CD4-positive, alpha-beta memory T cell (primary cell): ENCODE results near the gene SVIP. TPM values are rescaled to one million over a fixed set of nuclear protein-coding genes. Genes with fewer than 3 reads are reported as not detected.

ENCODE experiments used
- CTCF ChIA-PET: fragments of 350-600 bp; sonication (Branson Sonifier 250); formaldehyde crosslinking; loops from one replicate; lab custom pipeline; 2021; ENCODE audit warnings: inconsistent platforms; ENCODE audit not compliant: partially characterized antibody; lab: Charles Lee
- POLR2A ChIA-PET: fragments of 350-600 bp; sonication (Branson Sonifier 250); formaldehyde crosslinking; loops from one replicate; lab custom pipeline; 2021; ENCODE audit not compliant: partially characterized antibody; lab: Charles Lee
- DNase-seq, 5 donors: peaks; one replicate each; pipeline versions ENCODE4 v3.0.0 to v3.0.0-alpha.2; 2020 to 2022; ENCODE audit warnings: mixed read lengths in 1 of 5
- H3K27ac ChIP-seq: one replicate; pipeline ENCODE4 v1.7.0; 2013; ENCODE audit warnings: low read depth, low read length
- H3K27me3 ChIP-seq: 2 replicates; pipeline ENCODE4 v1.7.0; 2013; ENCODE audit warnings: mild to moderate bottlenecking, low read length, moderate library complexity; ENCODE audit not compliant: insufficient read depth
- H3K36me3 ChIP-seq: 2 replicates; pipeline ENCODE4 v1.7.0; 2013; ENCODE audit warnings: mild to moderate bottlenecking, low read length, moderate library complexity; ENCODE audit not compliant: insufficient read depth
- H3K4me1 ChIP-seq: 2 replicates; pipeline ENCODE4 v1.7.0; 2013; ENCODE audit warnings: mild to moderate bottlenecking, low read length, moderate library complexity; ENCODE audit not compliant: insufficient read depth
- H3K4me3 ChIP-seq, 2 donors: one replicate each; pipeline ENCODE4 v1.7.0; 2013; ENCODE audit warnings: low read length in 2 of 2, mild to moderate bottlenecking in 1 of 2
- H3K9me3 ChIP-seq, 2 donors: one replicate each; pipeline ENCODE4 v1.7.0; 2013; ENCODE audit warnings: low read length in 2 of 2, control low read depth in 1 of 2; ENCODE audit not compliant: control insufficient read depth in 1 of 2
- H3K27ac Mint-ChIP-seq, 7 donors: one replicate each; pipeline ENCODE4 v1.8.0; 2020 to 2021; ENCODE audit warnings: mixed read lengths in 7 of 7, mild to moderate bottlenecking in 6 of 7, inconsistent platforms in 3 of 7, moderate library complexity in 3 of 7
- H3K27me3 Mint-ChIP-seq, 2 donors: one replicate each; pipeline ENCODE4 v1.8.0; 2020 to 2021; ENCODE audit warnings: mixed read lengths in 2 of 2
- H3K36me3 Mint-ChIP-seq, 2 donors: one replicate each; pipeline ENCODE4 v1.8.0; 2020 to 2021; ENCODE audit warnings: mixed read lengths in 2 of 2, inconsistent platforms in 1 of 2, mild to moderate bottlenecking in 1 of 2
- H3K4me1 Mint-ChIP-seq, 4 donors: one replicate each; pipeline ENCODE4 v1.8.0; 2020 to 2021; ENCODE audit warnings: mixed read lengths in 4 of 4, mild to moderate bottlenecking in 1 of 4
- H3K4me3 Mint-ChIP-seq, 8 donors: one replicate each; pipeline ENCODE4 v1.8.0; 2020 to 2021; ENCODE audit warnings: mixed read lengths in 8 of 8, mild to moderate bottlenecking in 7 of 8, moderate library complexity in 6 of 8, inconsistent platforms in 3 of 8
- H3K9me3 Mint-ChIP-seq, 8 donors: one replicate each; pipeline ENCODE4 v1.8.0; 2020 to 2021; ENCODE audit warnings: mixed read lengths in 8 of 8, mild to moderate bottlenecking in 5 of 8, inconsistent platforms in 3 of 8, moderate library complexity in 1 of 8
- intact Hi-C: fragments of 100-400 bp; cut with micrococcal nuclease; formaldehyde crosslinking; loops from one replicate; pipeline ENCODE4 v1.15.1; 2023
- polyA plus RNA-seq, 2 donors: library from polyadenylated mRNA; unstranded; fragments of 300-500 nt; fragmentation: Illumina TruSeq; gene quantifications; one replicate each; pipeline ENCODE4 v1.2.3, GENCODE V29; 2021
- total RNA-seq, 2 experiments: library from RNA; stranded (reverse); gene quantifications; one replicate each; pipeline ENCODE4 v1.2.3, GENCODE V29; 2021

Gene SVIP, protein sequence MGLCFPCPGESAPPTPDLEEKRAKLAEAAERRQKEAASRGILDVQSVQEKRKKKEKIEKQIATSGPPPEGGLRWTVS
- 10 to 100 TPM; 64.3 to 73.8 TPM for total RNA-seq
- 10 to 100 TPM; 46.5 to 75.0 TPM for polyA plus RNA-seq

DNA sequence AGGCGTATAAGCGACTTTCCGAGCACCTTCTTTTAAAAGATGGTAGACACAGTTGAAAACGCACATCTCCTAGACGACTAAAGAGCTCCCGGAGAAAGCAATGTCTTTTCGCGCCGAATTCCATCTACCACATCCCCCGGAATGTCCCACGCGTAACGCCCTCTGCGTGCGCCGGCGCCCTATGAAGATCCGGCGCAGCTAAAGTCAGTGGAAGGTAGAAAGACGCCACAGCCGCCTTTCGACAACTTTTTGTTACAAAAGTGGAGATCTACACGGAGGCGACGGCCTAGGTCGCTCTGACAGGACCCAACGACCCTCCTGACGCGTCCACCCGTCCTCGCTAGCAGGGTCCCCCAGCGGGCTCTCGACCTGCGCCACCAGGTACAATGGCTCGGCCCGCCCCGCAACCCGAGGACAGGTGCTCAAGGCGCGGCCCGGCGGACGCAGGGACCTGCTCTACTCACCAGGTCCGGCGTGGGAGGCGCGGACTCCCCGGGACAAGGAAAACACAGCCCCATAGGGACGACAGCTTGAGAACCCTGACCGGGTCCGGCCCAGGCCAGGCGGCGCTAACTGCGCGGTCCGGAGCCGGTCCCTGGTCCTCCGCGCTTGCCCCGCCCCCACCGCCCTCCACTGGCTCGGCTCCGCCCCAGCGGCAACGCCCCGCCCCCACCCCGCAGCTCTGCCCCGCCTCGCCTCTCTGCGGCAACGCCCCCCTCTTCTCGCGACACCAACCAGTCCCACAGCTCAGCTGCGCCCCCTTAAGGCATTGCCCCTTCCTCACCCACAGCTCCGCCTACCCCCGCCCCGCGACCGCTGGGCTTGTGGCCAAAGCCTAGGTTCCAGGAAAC lies at the start of gene SVIP:
Gene SVIP, minus strand, starts transcription at position 571 of the 851 bp plus-strand sequence. Its CDS starts 53 bp downstream, at position 518.
- Mint-ChIP-seq H3K27me3 (no peaks in the 10 kb centered on the region), H3K9me3 (no peaks in the 10 kb centered on the region), H3K36me3 (peaks cover 17 to 30% of the 10 kb centered on the region in 2 donors), H3K4me1 (peaks cover 8 to 22% (median 12%) of the 10 kb centered on the region in 4 donors), H3K27ac (peak within 1 kb of the TSS; percentile 94 to 97 (median 95)), H3K4me3 (peak within 1 kb of the TSS; percentile 93 to 99 (median 95))
- intact Hi-C loops, result loop anchor here (1.0 kb wide), 3 partner anchors 10 to 495 kb away; partner anchors contain the start of gene FANCF
- Histone ChIP-seq H3K36me3 (peaks cover 15% of the 10 kb centered on the region), H3K4me1 (peaks cover 19% of the 10 kb centered on the region), H3K27ac (peak within 1 kb of the TSS; percentile 75), H3K9me3 (no peaks in the 10 kb centered on the region), H3K27me3 (no peaks in the 10 kb centered on the region), H3K4me3 (peak within 1 kb of the TSS; percentile 33 to 81)
- POLR2A ChIA-PET, result interaction anchor here (0.6 to 2.2 kb wide), 5 partner anchors 8 to 204 kb away, joined by 3 to 35 read pairs (median 3); partner anchors contain the start of gene FANCF
- CTCF ChIA-PET, result interaction anchor here (0.7 to 2.4 kb wide), 17 partner anchors 9 to 502 kb away, joined by 3 to 16 read pairs (median 4); partner anchors contain the start of gene FANCF
- DNase-seq, result peak; percentile 89 to 91 (median 89)

- Histone ChIP-seq H3K27ac (no peak overlapping the region), H3K36me3 (no peaks in the 10 kb centered on the region), H3K4me3 (no peak overlapping the region), H3K27me3 (no peaks in the 10 kb centered on the region), H3K4me1 (no peaks in the 10 kb centered on the region), H3K9me3 (no peaks in the 10 kb centered on the region)
- Mint-ChIP-seq H3K27me3 (no peaks in the 10 kb centered on the region), H3K36me3 (no peaks in the 10 kb centered on the region), H3K9me3 (no peaks in the 10 kb centered on the region), H3K4me1 (no peaks in the 10 kb centered on the region), H3K4me3 (no peak overlapping the region), H3K27ac (no peak overlapping the region)
- POLR2A ChIA-PET, result no interaction called here
- intact Hi-C loops, result no loop called here
- CTCF ChIA-PET, result no interaction called here
- DNase-seq, result no peak
Measured at GRCh38 chr11:22878604-22879003, 49.0 kb upstream of the SVIP start.

DNA sequence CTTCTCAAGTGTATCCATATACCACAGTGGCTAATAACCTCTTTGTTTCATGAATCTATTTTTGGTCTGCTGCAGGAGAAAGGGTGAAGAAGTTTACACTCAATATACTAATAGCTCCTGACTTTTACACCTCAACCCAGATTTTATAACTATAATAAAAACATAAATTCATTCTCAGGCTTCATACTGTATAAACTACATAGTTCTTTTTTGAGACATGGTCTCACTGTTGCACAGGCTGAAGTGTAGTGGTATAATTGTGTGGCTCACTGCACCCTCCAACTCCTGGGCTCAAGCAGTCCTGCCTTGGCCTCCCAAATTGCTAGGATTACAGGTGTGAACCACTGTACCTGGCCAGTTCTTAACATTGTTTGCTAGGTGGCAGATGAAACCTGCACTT lies 48.4 kb upstream of the SVIP start:
- Histone ChIP-seq H3K27ac (no peak overlapping the region), H3K9me3 (no peaks in the 10 kb centered on the region), H3K4me3 (no peak overlapping the region), H3K36me3 (no peaks in the 10 kb centered on the region), H3K4me1 (no peaks in the 10 kb centered on the region), H3K27me3 (no peaks in the 10 kb centered on the region)
- Mint-ChIP-seq H3K36me3 (no peaks in the 10 kb centered on the region), H3K27ac (no peak overlapping the region), H3K4me1 (no peaks in the 10 kb centered on the region), H3K9me3 (no peaks in the 10 kb centered on the region), H3K4me3 (no peak overlapping the region), H3K27me3 (no peaks in the 10 kb centered on the region)
- no peak for DNase-seq
- intact Hi-C loops, result no loop called here
- CTCF ChIA-PET, result no interaction called here
- POLR2A ChIA-PET, result no interaction called here

DNA sequence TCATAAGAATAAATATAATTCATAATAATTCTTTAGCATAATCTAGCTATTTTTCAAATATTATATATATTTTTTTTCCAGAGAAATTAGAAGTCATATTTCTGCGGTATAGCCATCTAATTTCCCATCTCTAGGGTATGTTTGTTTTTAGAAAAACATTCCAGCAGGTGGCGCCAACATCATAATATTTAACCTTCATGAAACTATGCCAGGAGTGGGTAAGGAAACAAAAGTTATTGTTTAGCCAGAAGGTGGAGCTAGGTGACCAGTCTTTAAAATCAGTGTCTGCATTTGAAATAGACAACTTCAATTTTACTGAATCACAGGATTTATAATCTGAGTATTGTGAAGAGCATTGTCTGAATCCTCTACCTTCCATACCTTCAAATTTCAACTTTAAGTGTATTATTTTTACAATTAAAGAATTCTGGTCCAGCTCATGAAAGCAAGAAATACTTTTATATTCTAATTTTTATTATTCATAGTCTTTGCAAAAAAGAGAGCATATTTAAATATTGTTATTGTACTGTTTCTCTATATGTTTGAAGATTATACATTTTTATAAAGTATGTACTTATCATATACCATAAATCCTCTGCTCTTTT lies 46.4 kb upstream of the SVIP start:
- H3K4me1 Mint-ChIP-seq, result no peaks in the 10 kb centered on the region
- Histone ChIP-seq H3K4me3 (no peak overlapping the region), H3K9me3 (no peaks in the 10 kb centered on the region), H3K36me3 (no peaks in the 10 kb centered on the region), H3K4me1 (no peaks in the 10 kb centered on the region), H3K27ac (no peak overlapping the region), H3K27me3 (no peaks in the 10 kb centered on the region)
- H3K9me3 Mint-ChIP-seq, result no peaks in the 10 kb centered on the region
- no peak overlapping the region for H3K4me3 Mint-ChIP-seq
- ChIA-PET POLR2A (interaction anchor here (1.8 kb wide), 1 partner anchor 47 kb away, joined by 5 read pairs; the partner anchor contains the start of gene SVIP), CTCF (interaction anchor here (0.8 to 2.5 kb wide), 15 partner anchors 9 to 505 kb away, joined by 3 to 16 read pairs (median 4); partner anchors contain the start of genes CCDC179 and SVIP)
- H3K27me3 Mint-ChIP-seq, result no peaks in the 10 kb centered on the region
- H3K36me3 Mint-ChIP-seq, result no peaks in the 10 kb centered on the region
- peak; percentile 50 to 66 (median 62) for DNase-seq
- intact Hi-C loops, result no loop called here
- H3K27ac Mint-ChIP-seq, result no peak overlapping the region

- intact Hi-C loops, result no loop called here
- H3K36me3 Mint-ChIP-seq, result peaks cover 0 to 4% of the 10 kb centered on the region in 2 donors
- H3K27ac Mint-ChIP-seq, result no peak overlapping the region
- no peak for DNase-seq
- Histone ChIP-seq H3K36me3 (no peaks in the 10 kb centered on the region), H3K4me3 (no peak overlapping the region), H3K4me1 (no peaks in the 10 kb centered on the region), H3K27ac (no peak overlapping the region), H3K9me3 (no peaks in the 10 kb centered on the region), H3K27me3 (no peaks in the 10 kb centered on the region)
- POLR2A ChIA-PET, result no interaction called here
- CTCF ChIA-PET, result no interaction called here
- no peaks in the 10 kb centered on the region for H3K27me3 Mint-ChIP-seq
- H3K9me3 Mint-ChIP-seq, result no peaks in the 10 kb centered on the region
- no peaks in the 10 kb centered on the region for H3K4me1 Mint-ChIP-seq
- H3K4me3 Mint-ChIP-seq, result no peak overlapping the region
Measured at GRCh38 chr11:22869325-22869724, 39.7 kb upstream of the SVIP start.

- no peaks in the 10 kb centered on the region for H3K36me3 ChIP-seq
- intact Hi-C loops, result no loop called here
- ChIA-PET CTCF (interaction anchor here (3.3 kb wide), 1 partner anchor 16 kb away, joined by 12 read pairs; no protein-coding TSS in a partner anchor), POLR2A (no interaction called here)
- no peak within 1 kb of the TSS for H3K27ac ChIP-seq
- no peak within 1 kb of the TSS for H3K4me3 ChIP-seq
- Mint-ChIP-seq H3K4me1 (no peaks in the 10 kb centered on the region), H3K27me3 (no peaks in the 10 kb centered on the region), H3K9me3 (peaks cover 0 to 3% (median 0%) of the 10 kb centered on the region in 8 donors), H3K36me3 (peaks cover 0 to 9% of the 10 kb centered on the region in 2 donors), H3K27ac (peak within 1 kb of the TSS in 1 of 7 donors; percentile 69), H3K4me3 (no peak within 1 kb of the TSS)
- no peaks in the 10 kb centered on the region for H3K4me1 ChIP-seq
- no peaks in the 10 kb centered on the region for H3K27me3 ChIP-seq
- no peaks in the 10 kb centered on the region for H3K9me3 ChIP-seq
- no peak for DNase-seq
Measured at GRCh38 chr11:22860241-22860640, 30.6 kb upstream of the SVIP start, which contains the start of gene CCDC179. CCDC179 (minus strand) TSS chr11:22860474; CDS start chr11:22860421, 53 bp downstream.

DNA sequence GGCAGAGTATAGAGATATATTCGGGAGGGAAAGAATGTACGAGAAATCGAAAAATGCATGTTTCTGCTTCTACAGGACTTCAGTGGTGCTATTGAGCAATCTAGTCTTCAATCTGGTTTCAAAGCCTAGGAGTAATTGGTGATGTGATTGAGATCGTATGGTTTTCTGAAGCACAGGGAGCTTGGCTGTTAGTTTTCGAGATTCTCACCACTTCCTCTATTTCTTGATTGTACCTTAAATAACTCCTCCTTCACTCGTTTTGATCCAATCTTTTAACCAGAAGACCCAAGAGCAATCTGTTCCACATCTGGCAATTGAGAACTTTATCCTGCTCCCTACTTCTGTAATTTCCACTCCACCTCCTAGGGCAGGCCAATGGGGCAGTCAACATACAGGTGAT lies 30.2 kb upstream of the SVIP start:
- Mint-ChIP-seq H3K27me3 (no peaks in the 10 kb centered on the region), H3K27ac (peak overlapping the region in 1 of 7 donors; percentile 69), H3K36me3 (peaks cover 0 to 9% of the 10 kb centered on the region in 2 donors), H3K9me3 (peaks cover 0 to 3% (median 0%) of the 10 kb centered on the region in 8 donors), H3K4me3 (no peak overlapping the region), H3K4me1 (no peaks in the 10 kb centered on the region)
- Histone ChIP-seq H3K4me3 (no peak overlapping the region), H3K27ac (no peak overlapping the region), H3K4me1 (no peaks in the 10 kb centered on the region), H3K9me3 (no peaks in the 10 kb centered on the region), H3K36me3 (no peaks in the 10 kb centered on the region), H3K27me3 (no peaks in the 10 kb centered on the region)
- POLR2A ChIA-PET, result no interaction called here
- intact Hi-C loops, result no loop called here
- CTCF ChIA-PET, result interaction anchor here (3.3 kb wide), 1 partner anchor 16 kb away, joined by 12 read pairs; no protein-coding TSS in a partner anchor
- no peak for DNase-seq
